Epithelial cell of prostate (primary cell): ENCODE results near the gene CNNM2.
"Not testable (repeated sequence)": the region's sequence is repeated elsewhere in the genome, so short reads cannot be mapped to it uniquely, and the experiment has no call there.

Source experiments
- DNase-seq: peaks from one replicate; pipeline ENCODE4 v3.0.0-alpha.2; 2011; ENCODE audit warnings: low read depth, low spot score
- H3K27ac ChIP-seq: fragments of 450-650 bp; 2 replicates; pipeline ENCODE4 v1.5.1; 2017; ENCODE audit warnings: mild to moderate bottlenecking

Gene CNNM2

DNA sequence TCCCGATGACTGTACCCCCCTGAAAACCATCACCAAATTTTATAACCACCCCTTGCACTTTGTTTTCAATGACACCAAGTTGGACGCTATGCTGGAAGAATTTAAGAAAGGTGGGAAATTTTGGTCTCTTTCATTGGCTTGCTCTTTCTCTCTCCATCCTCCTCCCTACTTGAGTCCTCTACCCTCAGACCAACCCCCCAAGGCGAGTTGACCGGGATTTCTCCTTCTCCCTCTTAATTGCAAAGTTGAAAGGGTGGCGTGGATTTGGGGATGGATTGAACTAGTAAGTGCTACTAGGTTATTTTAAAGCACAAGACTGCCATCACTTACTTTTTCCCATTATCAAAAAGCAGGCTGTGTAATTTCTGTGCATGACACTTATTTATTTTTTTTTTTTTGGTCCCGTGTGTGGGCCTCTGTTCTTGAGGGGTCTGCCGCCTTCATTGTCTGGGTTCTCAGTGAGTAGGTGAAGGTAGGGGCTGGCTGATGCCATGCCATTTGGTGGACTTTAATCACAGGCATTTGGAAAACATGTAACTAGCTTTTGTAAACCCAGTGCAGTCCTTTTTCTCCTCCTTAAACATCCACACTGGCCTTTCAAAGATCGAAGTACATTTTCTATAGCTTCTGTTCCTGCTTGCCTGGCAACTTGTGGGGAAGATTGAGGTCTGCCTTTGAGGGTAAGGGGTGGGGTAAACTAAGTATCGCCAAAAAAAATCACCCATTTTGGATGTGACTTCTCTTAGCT is 2.1 kb downstream of the CNNM2 start:
- DNase-seq = no peak
- H3K27ac ChIP-seq = no peak overlapping the region

DNA sequence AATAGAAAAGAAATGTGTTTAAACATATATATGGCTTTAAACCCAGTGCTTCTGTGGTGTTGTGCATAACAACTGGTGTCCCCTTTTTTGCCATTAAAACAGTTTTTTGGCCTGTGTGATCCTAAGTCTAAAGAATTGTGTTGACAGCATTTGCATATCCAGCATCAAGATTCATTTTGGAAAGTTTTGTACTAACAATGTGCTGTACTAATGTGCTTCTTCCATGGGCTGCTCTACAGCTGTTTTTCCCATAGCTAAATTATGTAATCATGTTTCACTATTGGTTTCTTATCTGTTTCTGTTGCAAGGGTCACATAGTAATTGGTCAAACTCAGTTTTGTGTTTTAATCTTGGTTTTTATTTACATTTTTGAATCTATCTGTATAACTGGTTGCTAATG is 5.5 kb downstream of the CNNM2 start:
- no peak overlapping the region for H3K27ac ChIP-seq
- DNase-seq = no peak

DNA sequence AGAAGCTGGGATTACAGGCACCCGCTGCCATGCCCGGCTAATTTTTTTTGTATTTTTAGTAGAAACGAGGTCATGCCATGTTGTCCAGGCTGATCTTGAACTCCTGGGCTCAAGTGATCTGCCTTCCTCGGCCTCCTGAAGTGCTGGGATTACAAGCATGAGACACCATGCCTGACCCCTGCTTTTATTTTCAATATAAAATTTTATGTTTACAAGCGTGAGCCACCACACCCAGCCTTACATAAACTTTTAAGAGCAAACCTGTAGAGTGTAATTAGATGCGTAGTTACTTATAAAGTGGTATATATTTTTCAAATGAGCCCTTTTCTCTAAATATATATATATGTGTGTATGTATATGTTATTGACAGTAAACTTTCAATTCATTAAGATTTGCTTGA is 8.7 kb downstream of the CNNM2 start:
- no peak overlapping the region for H3K27ac ChIP-seq
- DNase-seq = no peak

DNA sequence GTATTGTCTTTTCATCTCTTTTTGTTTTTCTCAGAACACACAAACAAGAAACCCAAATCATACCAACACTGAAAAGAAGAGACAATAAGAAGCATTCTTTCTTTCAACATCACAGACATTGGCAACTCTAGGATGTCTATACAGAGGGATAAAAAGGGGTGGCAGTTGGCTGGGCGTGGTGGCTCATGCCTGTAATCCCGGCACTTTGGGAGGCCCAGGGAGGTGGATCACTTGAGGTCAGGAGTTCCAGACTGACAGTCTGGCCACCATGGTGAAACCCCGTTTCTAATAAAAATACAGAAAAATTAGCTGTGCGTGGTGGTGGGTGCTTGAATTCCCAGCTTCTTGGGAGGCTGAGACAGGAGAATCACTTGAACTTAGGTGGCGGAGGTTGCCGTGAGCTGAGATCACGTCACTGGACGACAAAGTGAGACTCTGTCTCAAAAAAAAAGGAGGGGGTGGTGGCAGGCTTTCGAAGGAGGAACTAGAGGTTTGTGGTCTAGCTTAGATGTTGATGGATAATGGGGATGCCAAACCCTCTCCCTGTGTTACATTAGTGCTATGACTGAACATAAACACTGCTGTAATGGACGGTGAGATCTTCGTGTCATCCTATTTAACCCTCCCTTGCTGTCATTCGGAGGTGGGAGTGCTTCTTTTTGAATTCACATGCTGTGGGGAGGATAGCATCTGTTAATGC is 9.4 kb downstream of the CNNM2 start:
- no peak for DNase-seq
- no peak overlapping the region for H3K27ac ChIP-seq

DNA sequence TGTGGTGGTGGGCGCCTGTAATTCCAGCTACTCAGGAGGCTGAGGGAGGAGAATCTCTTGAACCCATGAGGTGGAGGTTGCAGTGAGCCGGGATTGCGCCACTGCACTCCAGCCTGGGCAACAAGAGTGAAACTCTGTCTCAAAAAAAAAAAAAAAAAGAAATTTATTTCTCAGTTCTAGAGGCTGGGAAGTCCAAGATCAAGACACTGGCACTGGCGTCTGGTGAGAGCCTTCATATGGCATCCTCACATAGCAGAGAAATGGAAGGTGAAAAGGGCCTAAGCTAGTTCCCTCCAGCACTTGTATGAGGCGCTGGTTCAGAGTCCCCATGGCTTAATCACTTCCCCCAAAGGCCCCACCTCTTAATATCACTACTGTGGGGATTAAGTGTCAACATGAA is 10.3 kb downstream of the CNNM2 start:
- H3K27ac ChIP-seq, DNase-seq: not testable (repeated sequence)

DNA sequence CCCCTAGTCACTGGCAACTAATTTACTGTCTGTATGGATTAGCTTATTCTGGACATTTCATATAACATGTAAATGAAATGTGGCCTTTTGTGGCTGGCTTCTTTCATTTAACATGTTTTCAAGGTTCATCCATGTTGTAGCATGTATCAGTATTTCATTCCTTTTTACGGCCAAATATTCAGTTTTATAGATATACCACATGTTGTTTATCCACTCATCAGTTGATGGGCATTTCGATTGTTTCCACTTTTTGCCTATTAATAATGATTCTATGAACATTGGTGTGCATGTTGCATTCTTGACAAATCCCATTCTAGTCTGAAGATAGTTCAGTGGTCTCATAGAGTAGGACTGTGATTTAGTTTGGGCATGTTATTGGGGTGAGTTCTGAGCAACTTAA is 12.6 kb downstream of the CNNM2 start:
- H3K27ac ChIP-seq = no peak overlapping the region
- DNase-seq = no peak

DNA sequence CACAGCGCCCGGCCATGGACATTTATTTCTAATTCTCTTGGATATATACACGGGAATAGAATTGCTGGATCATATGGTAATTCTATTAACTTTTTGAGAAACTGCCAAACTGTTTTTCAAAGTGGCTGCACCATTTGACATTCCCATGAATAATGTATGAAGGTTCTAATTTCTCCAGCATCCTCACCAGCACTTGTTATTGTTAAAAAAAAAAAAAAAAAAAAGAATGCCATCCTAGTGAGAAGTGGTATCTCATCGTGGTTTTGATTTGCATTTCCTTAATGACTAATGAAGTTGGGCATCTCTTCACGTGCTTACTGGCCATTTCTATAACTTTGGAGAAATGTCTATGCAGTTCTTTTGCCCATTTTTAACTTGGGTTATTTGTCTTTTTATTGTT is 13.5 kb downstream of the CNNM2 start:
- DNase-seq = no peak

DNA sequence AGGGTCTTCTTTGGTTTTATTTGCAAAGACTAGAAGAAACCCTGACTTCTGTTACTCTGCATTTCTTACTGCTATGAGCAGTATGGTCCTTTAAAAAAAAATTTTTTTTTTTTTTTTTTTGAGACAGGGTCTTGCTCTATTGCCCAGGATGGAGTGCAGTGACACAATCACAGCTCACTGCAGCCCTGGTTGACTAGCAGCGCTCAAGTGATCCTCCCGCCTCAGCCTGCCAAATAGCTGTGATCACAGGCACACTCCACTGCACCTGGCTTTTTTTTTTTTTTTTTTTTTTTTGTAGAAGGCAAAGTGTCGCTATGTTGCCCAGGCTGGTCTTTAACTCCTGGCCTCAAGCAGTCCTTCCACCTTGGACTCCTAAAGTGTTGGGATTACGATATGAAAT is 17.4 kb downstream of the CNNM2 start:
- H3K27ac ChIP-seq = no peak overlapping the region
- DNase-seq = no peak

More for the DNA sequence above, 13.5 kb downstream of the CNNM2 start:
- H3K27ac ChIP-seq = no peak overlapping the region

DNA sequence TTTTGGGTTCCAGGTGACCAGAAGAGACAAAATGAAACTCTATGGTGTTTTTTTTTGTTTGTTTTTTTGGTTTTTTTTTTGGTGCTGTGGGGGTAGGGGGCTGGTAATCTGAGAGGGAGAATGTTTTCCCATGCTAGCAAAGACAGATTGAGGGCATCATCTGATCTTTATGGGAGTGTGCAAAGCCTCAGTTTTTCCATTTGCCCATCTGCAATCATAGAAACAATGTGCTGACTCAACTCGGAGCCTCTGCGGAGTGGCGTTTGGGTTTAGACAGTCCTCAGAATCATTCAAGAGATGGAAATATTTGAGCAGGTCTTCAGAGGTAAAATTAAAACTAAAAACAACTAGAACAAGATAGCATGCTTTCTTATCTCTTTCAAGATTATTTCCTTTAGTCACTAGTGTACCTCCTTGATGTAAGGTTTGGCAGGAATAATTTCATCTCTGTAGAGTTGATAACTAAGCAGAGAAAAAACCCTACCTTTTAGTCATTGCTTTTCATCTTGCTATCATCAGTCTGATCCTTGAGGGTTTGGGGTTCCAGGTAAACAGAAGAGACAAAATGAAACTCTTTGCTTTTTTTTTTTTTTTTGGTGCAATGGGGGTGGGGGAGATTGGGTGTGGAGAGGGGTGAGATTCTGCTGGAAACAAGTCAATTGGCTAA is 18.0 kb downstream of the CNNM2 start:
- DNase-seq = no peak
- H3K27ac ChIP-seq = no peak overlapping the region

DNA sequence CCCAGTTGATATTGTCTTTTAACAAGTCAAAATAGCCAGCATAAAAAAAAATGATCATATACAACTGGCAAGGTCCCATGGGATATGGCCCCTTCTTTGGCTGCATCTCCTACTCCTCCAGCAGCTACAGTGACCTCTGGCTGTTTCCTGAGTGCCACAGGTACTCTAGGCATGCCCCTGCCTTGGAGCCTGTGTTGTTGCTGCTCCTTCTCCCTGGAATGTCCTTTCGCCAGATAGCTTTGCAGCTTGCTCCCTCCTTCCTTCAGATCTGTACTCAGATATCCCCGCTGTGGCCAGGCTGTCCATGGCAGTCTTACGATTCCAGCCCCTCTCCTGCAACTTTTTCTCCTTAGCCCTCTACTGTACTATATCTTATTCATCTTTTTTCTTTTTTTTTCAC is 23.3 kb downstream of the CNNM2 start:
- DNase-seq = no peak

DNA sequence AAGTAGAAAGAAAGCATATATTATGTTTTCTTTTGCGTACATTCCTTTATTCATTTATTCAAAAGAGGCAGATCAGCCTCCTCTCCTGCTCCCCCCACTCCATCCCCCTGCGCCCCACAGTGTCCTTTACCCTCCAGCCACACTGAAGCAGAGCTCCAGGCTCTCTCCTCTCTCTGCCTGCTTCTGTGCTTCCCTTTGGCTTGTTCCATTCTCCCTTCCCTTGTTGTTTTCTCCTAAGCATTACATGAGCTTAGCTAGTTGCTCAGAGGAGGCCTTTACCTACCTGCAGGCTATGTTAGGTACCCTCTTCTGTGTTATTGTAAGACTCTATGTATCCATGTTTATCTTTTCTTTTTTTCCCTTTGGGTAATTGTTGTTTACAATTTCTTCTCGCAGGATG is 27.4 kb downstream of the CNNM2 start:
- H3K27ac ChIP-seq = no peak overlapping the region
- no peak for DNase-seq

More for the DNA sequence above, 23.3 kb downstream of the CNNM2 start:
- no peak overlapping the region for H3K27ac ChIP-seq

DNA sequence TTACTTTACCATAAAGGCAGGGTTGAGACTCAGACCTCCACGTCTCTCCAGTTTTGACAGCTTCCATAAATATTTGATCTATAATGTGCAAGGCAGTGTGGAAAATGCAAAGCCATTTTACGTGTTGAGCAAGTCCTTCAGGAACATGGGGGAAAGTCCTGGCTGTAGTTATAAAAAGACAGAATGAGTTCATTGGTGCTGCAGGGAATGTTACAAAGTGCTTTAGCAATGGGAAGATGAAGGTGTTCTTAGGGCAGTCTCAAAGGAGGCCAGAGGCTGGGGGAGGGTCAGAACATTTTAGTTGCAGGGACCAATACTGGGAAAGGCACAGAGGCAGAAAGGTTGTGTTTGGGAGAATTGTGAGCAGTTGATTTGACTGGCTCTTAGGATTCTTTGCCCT is 27.9 kb downstream of the CNNM2 start:
- no peak overlapping the region for H3K27ac ChIP-seq
- no peak for DNase-seq

DNA sequence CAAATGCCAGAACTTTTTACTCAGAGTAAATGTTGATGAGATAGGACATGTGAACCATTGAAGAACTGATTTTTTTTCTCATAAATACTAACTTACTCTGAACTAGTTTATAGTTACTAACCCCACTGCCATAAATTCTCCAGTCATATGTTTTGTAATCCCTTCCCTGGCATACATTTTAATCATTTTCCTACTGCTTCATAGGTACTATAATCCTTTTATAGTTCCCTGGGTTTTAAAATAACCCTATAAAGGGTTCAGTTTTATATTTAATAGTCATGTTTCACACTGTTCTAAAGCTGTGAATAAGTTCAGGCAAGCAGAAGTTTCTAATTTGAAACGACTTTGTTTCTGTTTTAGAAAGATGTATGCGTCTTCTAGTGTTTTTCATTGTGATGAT is 28.9 kb downstream of the CNNM2 start:
- no peak for DNase-seq
- no peak overlapping the region for H3K27ac ChIP-seq

DNA sequence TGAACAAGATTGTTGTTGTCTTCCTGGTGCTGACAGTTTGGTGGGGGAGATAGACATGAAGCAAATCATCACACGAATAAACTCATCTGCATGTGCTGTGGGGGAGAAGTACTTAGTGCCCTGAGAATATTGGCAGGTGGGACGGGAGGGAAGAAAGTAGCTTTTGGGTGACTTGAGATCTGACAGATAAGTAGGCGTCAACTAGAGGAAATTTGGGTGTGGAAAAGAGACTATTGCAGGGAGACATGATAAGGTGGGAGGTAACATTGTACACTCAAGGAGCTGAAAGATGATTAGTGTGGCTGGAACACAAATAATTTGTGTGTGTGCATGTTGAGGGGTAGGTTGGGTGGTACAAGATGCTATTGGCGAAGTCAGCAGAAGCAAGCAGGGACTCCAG is 30.1 kb downstream of the CNNM2 start:
- DNase-seq = no peak
- H3K27ac ChIP-seq = no peak overlapping the region

DNA sequence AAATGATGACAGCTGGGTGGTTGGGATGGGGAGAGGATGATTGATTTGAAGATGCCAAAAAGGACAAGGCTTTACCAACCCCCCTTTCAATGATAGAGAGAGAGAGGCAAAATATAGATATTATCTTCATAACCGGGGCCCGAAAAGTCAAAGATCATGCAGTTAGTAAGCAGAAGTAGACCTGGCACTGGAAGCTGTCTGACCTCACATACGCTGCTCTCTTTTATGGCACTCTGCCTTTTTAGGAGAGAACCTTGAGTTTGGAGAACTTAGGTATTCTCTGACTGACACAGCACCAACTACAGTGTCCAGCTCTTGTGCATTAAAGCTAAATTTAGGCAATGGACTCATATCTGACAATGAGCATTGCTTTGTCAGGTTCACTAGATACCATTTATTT is 30.7 kb downstream of the CNNM2 start:
- H3K27ac ChIP-seq = no peak overlapping the region
- no peak for DNase-seq

DNA sequence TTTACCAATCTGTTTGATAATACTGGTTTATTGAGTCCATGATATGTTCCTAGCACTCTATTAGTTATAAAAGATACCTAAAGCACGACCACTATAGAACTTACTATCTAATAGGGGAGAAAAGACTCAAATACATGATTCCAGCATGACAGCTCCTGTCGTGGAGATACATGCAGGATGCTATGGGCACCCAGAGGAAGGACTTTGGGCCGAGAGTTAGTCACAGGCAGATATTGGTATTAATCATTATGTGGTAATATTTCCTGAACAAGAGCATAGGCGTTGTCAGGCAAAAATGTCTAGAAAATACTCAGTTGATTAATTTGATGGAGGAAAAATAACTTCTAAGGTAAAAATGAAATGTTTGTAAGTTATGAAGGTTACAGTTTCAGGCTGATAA is 31.8 kb downstream of the CNNM2 start:
- H3K27ac ChIP-seq = no peak overlapping the region
- no peak for DNase-seq

DNA sequence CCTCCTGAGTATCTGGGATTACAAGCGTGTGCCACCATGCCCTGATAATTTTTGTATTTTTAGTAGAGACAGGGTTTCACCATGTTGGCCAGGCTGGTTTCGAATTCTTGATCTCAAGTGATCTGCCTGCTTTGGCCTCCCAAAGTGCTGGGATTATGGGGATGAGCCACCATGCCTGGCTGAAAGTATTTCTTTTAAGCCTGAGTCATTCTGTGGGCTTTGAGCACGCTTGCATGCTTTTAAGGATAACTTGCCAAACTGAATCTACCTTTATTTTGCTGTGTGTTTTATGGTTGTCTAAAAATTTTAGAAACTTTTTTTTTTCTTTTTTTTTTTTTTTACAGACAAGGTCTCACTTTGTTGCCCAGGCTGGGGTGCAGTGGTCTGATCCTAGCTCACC is 33.2 kb downstream of the CNNM2 start:
- no peak for DNase-seq
- no peak overlapping the region for H3K27ac ChIP-seq

DNA sequence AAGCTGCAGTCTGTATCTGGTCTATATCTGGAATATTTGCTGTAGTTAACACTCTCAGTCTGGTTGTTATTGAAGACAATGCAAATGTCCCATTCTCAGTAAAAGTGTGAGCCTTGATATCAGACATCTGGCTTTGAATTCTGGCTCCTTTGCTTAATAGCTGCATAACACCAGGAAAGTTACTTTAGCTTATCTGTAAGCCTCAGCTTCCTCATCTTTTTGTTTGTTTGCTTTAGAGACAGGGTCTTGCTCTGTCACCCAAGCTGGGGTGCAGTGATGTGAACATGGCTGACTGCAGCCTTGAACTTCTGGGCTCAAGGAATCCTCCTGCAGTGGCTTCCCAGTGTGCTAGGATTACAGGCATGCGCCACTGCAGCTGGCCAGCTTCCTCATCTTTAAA is 41.3 kb downstream of the CNNM2 start:
- no peak overlapping the region for H3K27ac ChIP-seq
- no peak for DNase-seq

DNA sequence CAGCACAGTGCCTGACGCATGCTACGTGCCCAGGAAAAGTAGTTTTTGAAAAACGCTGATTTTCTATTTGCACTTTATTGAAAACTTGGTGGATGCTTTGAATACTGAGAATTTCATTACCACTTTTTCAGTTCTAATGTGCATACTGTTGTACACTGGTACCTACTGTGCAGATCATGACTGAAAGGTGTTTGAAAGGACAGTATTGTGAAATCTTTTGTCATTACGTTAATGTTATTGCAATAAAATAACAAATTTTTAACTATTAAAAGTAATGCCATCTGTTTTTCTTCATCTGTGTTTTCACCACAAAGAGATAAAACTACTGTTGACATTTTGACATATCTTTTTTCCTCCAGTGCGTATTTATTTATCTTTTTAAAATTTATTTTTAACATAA is 42.1 kb downstream of the CNNM2 start:
- no peak overlapping the region for H3K27ac ChIP-seq
- no peak for DNase-seq

DNA sequence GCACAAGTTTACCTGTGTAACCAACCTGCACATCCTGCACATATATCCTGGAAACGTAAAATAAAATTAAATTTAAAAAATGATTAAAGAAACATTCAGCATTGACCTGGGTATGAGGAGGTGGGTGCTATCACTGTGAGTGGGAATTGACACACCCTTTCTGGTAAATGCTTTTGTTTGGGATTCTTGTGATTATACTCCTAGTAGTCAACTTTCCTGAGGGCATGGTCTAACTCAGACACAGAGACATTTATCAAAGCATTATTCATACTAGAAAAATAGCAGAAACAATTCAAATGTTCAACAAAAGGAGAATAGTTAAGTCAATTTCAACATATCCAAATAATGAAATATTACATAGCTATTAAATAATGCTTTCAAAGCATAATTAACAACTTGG is 44.2 kb downstream of the CNNM2 start:
- DNase-seq = no peak
- no peak overlapping the region for H3K27ac ChIP-seq

DNA sequence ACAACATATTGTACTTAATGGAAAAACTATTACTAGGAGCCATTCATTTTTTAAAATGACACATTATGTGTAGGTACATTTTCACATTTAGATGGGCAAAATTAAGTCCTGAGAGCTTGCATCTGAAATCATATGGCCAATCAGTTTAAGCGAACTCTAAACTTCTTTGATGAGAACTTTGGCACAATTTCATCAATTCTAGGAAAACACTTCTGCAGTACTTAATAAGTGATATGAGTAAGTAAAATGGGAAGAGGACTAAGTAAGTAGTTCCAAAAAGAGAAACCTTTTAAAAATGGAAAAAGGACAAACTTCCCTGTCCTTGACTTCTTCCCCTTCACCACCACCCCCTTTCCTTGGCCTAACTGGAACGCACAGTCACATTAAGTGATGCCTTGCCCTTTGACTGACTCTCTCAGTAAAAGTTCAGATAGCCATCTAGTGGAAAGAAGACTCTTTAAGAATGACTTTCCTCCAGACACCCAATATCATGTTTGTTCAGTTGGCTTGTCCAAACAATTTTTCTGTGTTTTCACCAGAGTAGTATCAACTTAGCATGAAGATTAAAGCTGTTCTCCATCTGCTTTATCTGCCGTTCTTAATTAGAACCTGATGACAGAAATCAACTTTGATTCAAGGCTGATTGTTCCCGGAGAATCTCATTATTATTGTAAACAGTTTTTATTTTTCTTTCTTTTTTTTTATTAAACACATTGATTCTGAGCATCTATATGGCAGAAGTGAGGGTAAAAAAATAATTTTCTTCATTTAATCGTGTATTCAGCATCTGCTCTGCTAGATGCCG is 45.1 kb downstream of the CNNM2 start:
- no peak for DNase-seq
- no peak overlapping the region for H3K27ac ChIP-seq
